ENCODE results near the gene HIPK3.

Gene HIPK3

DNA sequence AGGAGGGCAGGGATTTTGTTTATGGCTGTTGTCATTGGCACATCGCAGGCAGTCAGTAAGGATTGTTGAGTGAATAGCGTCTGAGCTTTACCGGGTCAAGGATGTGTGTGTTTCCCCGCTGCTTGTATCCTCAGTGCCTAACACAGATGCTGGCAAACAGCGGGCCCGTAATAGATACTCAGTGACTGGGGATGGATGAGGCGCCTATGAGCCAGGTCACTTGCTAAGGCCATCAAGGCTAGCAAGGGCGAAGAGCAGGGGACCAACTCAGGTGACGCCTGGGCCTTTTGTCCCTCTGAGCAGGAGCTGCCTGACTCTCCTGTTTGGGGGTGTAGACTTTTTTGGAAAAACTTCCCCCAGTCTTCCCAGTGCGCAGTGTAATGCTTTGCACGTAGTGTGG lies 118.1 kb downstream of the HIPK3 start:
- DNase-seq (ENCODE audit: low spot score in 2 of 2), result no peak
- no peak for ATAC-seq (ENCODE audit: low read depth)
- Mint-ChIP-seq H3K27ac (no peak overlapping the region), H3K9me3 (no peaks in the 10 kb centered on the region), H3K27me3 (peaks cover 15% of the 10 kb centered on the region), H3K4me1 (no peaks in the 10 kb centered on the region), H3K4me3 (peak overlapping the region; percentile 65), H3K36me3 (no peaks in the 10 kb centered on the region)

DNA sequence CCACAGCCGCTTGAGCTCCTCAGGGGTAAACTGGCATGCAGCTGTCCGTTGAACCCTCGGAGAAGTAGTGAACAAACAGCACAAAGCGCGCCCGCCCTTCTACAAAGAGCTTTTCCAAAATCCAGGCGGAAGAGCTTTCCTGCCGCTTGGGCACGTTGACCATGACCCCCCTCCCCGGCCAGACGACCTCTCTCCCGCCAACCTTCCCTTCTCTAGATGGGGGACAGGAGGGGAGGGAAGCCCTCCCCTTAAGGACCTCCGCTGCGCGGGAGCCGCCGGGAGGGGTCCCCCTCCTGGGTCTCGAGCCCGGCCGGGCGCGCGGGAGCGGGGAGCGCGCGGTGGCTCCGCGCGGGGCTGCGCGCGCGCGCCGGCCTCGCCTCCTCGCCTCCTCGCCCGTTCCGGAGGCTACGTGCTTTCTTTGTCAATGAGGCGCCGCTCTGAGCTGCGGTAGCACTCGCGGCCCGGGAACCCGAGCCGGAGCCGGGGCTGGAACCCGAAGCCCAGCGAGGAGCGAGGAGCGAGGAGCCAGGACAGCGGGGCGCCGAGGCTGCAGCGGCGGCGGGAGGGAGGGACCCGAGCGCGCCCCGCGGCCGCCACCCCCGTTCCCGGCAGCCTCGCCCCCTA lies 118.6 kb downstream of the HIPK3 start, which contains the start of gene KIAA1549L:
Gene KIAA1549L (plus strand): TSS at position 421 of the 624 bp plus-strand sequence.
- Mint-ChIP-seq H3K36me3 (no peaks in the 10 kb centered on the region), H3K4me3 (peak within 1 kb of the TSS; percentile 65), H3K27me3 (peaks cover 15% of the 10 kb centered on the region), H3K4me1 (no peaks in the 10 kb centered on the region), H3K9me3 (no peaks in the 10 kb centered on the region), H3K27ac (no peak within 1 kb of the TSS)
- DNase-seq (ENCODE audit: low spot score in 2 of 2) (no peak), ATAC-seq (ENCODE audit: low read depth) (no peak)

DNA sequence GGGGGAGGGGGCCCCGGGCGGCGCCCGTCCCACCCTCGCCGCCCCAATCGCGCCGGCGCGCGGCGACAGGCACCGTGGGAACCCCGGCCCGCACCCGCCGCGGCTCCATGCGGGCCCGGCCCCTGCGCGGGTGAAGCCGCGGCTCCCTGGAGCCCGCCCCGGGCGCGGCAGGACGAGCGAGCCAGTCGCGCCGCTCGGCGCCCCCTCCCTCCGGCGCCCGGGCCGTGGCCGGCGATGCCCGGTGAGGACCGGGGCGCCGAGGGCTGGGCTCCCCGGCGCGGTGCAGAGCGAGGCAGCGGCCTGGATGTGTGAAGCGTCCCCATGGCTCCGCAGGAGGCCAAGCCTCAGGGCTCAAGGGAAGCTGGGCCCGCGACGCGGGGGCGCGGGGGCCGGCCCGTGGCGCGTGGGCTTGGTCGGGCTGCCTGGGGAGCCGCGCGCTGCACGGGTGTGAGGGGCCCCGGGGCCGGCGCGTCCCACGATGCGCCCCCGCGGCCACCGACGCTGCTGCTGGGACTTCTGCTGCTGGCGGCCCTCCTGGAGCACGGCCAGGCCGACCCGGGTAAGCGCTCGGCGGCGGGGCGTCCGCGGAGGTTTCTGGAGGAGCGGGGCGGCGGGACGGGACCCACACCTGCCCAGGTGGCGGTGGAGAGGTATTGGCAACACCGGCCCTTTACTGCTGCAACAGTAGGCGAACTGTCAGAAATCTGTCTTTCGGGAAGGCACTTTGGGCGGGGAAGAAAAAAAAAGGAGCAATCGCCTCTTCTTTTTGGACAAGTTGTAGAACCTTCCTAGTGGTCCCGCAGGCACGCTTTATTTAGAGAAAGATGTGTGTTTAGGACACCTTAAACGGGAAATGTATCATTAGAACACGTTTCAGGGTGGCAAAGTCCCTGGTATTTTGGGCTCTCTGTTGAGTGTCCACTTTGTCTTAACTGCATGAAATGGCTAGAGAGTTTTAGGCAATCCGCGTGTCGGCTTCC lies 119.4 kb downstream of the HIPK3 start:
- Mint-ChIP-seq H3K4me3 (peak overlapping the region; percentile 4), H3K27me3 (peaks cover 15% of the 10 kb centered on the region), H3K36me3 (no peaks in the 10 kb centered on the region), H3K9me3 (no peaks in the 10 kb centered on the region), H3K27ac (no peak overlapping the region), H3K4me1 (no peaks in the 10 kb centered on the region)
- DNase-seq (ENCODE audit: low spot score in 2 of 2), result peak in 1 of 2 donors; percentile 17
- no peak for ATAC-seq (ENCODE audit: low read depth)

DNA sequence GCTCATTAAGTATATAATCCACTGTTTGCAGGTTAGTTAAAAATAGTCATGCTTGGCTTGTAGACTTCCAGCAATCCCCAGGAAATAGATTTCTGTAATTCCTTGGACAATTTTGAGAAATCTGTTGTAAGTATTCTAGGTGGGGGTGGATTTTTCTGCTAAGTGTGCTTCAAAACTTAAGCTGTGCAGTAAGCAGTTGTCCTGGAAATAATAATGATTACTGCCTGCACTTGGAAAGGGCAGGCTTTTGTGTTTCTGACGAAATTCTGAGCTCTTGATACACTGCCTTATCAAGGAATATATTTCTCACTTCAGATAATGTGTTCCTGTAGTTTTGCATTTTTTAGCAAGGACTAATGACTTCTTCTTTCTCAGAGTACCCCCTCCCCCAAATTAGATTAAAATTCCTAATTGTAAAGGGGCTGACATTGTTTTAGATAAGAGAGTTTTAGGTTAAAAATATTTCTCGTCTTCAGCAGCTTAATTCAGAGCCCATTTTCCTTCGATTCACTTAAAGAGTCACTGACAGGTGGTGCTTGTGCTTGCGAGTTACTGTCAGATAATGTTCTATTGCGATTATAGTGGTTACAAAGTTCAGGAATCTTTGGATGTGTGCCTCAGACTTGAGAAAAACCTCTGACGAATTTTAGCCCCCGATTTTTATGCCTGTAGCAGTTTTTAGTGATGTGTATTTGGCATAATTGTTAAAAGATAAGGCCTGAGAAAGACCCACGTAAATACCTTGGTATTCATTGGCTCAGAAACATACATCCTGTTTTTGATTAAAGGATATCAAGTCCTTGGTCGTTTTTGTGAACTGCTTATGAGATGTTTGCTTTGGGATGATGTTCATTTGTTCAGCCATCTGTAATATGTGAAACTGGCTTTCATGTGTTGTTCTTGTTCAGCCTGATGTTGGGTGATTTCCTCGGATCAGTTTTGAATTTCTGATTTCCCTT lies 120.5 kb downstream of the HIPK3 start:
- H3K4me1 Mint-ChIP-seq, result no peaks in the 10 kb centered on the region
- no peak overlapping the region for H3K4me3 Mint-ChIP-seq
- ATAC-seq (ENCODE audit: low read depth) (no peak), DNase-seq (ENCODE audit: low spot score in 2 of 2) (no peak)
- no peaks in the 10 kb centered on the region for H3K9me3 Mint-ChIP-seq
- no peak overlapping the region for H3K27ac Mint-ChIP-seq
- no peaks in the 10 kb centered on the region for H3K36me3 Mint-ChIP-seq
- peaks cover 15% of the 10 kb centered on the region for H3K27me3 Mint-ChIP-seq

DNA sequence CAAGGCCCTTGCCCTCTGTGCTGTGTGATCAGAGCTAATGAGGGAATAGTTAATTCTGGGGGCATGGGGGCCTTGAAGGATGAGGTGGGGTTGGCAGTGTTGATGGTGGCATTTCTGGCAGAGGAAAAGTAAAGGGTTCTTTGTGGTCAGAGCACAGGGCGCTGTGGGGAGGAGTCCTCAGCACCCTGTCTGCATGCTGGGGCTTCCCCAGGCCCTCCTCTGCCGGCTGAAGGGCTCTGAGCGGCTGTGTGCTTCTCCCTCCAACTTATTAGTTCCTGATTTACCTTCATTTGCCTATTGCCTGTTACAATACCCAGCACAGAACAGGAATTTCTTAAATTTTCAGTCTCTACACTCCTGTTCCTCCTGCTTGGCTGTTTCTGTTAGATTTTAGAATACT lies 122.8 kb downstream of the HIPK3 start:
- Mint-ChIP-seq H3K4me3 (no peak overlapping the region), H3K9me3 (no peaks in the 10 kb centered on the region), H3K4me1 (peaks cover 4% of the 10 kb centered on the region), H3K27me3 (peaks cover 5% of the 10 kb centered on the region), H3K27ac (no peak overlapping the region), H3K36me3 (no peaks in the 10 kb centered on the region)
- peak; percentile 32 to 43 for DNase-seq (ENCODE audit: low spot score in 2 of 2)
- ATAC-seq (ENCODE audit: low read depth), result peak; percentile 98

DNA sequence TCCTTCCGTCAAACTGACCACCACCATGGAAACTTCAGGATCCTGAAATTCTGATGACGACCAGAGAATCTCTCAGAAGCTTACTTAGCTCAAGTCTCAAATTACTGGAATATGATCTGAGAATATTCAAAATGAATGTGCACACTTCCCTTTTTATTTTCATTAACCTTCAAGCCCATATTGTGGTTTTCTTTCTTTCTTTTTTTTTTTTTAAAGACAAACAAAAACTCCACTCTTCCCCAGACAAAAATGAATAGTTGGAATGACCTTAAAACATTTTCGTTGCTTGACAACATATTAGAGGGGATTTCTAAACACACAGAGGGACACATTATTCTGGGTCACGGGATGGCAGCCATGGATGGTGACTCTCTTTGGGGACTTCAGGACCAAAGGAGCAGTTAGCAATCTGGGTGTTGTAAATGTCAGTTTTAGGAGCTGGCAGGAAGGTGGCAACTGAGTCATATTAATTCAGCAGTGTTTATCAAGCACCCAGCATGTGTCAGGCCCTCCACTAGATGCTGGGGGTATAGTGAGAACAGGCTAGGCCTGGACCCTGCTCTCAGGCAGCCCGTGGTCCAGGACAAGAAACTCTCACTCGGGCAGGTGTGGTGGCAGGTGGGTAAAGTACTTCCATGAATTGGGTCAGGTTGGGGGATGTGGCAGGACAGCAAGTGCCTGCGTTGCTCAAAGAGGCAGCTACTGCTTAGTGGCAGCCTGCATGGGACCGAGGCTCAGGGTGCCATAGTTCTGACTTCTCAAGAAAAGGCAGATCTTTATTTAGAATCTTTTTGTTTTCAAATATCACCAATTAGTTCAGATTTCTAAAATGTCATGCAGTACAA lies 126.1 kb downstream of the HIPK3 start:
- Mint-ChIP-seq H3K27me3 (peaks cover under 1% of the 10 kb centered on the region), H3K27ac (no peak overlapping the region), H3K36me3 (no peaks in the 10 kb centered on the region), H3K9me3 (peaks cover 1% of the 10 kb centered on the region), H3K4me3 (no peak overlapping the region), H3K4me1 (peaks cover 12% of the 10 kb centered on the region)
- ATAC-seq (ENCODE audit: low read depth), result no peak
- no peak for DNase-seq (ENCODE audit: low spot score in 2 of 2)

DNA sequence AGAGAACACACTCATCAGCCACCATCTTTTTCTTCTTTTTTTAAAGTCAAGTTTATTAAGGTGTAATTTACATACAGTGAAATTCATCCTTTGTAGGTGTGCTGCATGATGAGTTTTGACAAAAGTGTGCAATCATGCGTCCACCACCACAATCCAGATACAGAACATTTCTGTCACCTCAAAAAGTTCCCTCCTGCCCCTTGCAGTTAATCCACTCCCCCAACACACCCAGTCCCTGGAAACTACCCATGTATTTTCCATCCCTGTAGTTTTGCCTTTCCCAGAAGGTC lies 126.7 kb downstream of the HIPK3 start:
- H3K36me3 Mint-ChIP-seq, result no peaks in the 10 kb centered on the region
- H3K9me3 Mint-ChIP-seq, result peaks cover 1% of the 10 kb centered on the region
- DNase-seq (ENCODE audit: low spot score in 2 of 2) (no peak), ATAC-seq (ENCODE audit: low read depth) (no peak)
- H3K27ac Mint-ChIP-seq, result no peak overlapping the region
- H3K4me3 Mint-ChIP-seq, result no peak overlapping the region
- H3K4me1 Mint-ChIP-seq, result peaks cover 15% of the 10 kb centered on the region
- no peaks in the 10 kb centered on the region for H3K27me3 Mint-ChIP-seq

DNA sequence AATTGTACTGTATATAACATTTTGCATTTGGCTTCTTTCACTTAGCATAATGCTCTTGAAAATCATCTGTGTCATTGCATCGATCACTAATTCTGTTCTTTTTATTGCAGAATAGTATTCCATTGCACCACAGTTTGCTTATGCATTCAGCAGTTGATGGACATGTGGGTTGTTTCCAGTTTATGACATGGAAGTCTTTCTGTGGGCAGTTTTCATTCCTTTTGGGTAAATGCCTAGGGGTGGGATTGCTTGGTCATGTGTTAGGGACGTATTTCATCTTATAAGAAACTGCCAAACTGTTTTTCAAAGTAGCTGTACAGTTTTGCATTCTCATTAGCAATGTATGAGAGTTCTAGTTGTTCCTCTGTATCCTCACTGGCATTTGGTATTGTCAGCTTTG lies 127.0 kb downstream of the HIPK3 start:
- peaks cover 1% of the 10 kb centered on the region for H3K9me3 Mint-ChIP-seq
- H3K27ac Mint-ChIP-seq, result no peak overlapping the region
- H3K4me3 Mint-ChIP-seq, result no peak overlapping the region

DNA sequence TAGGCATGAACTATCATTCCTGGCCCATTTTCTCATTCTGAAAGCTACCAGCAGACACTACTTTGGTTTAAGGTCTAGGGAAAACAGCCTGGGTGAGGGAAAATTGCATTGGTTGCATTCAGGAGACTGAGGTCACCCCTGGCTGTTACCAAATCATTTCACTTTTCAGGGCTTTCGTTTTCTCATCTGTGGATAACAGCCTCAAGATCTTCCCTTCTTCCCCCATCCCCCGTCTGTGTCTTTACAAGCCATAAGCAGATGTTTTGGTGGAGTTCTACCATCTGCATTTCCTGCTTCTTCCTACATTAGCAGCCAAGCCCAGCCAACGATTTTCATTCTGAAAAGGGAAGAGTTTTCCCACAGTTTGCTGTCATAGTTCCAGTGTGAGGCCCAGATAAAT lies 130.4 kb downstream of the HIPK3 start:
- H3K27ac Mint-ChIP-seq, result peak overlapping the region; percentile 28
- H3K36me3 Mint-ChIP-seq, result no peaks in the 10 kb centered on the region
- peaks cover 1% of the 10 kb centered on the region for H3K9me3 Mint-ChIP-seq
- peaks cover 22% of the 10 kb centered on the region for H3K4me1 Mint-ChIP-seq
- no peak overlapping the region for H3K4me3 Mint-ChIP-seq
- H3K27me3 Mint-ChIP-seq, result no peaks in the 10 kb centered on the region
- no peak for DNase-seq (ENCODE audit: low spot score in 2 of 2)
- no peak for ATAC-seq (ENCODE audit: low read depth)

More for the DNA sequence above, 127.0 kb downstream of the HIPK3 start:
- DNase-seq (ENCODE audit: low spot score in 2 of 2) (no peak), ATAC-seq (ENCODE audit: low read depth) (no peak)
- Mint-ChIP-seq H3K4me1 (peaks cover 18% of the 10 kb centered on the region), H3K27me3 (no peaks in the 10 kb centered on the region), H3K36me3 (no peaks in the 10 kb centered on the region)

DNA sequence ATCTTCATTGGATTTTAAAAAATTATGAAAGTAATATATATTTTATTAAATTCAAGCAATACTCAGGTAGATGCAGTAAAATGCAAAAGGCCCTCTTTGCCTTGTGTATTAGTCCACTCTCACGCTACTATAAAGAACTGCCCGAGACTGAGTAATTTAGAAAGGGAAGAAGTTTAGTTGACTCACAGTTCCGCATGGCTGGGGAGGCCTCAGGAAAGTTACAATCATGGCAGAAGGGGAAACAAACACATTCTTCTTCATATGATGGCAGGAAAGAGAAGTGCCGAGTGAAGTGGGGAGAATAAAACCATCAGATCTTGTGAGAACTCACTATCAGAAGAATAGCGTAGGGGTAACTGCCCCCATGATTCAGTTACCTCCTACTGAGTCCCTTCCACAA lies 130.8 kb downstream of the HIPK3 start:
- no peak for DNase-seq (ENCODE audit: low spot score in 2 of 2)
- Mint-ChIP-seq H3K27me3 (no peaks in the 10 kb centered on the region), H3K27ac (peak overlapping the region; percentile 28), H3K36me3 (no peaks in the 10 kb centered on the region), H3K9me3 (peaks cover 1% of the 10 kb centered on the region), H3K4me3 (peak overlapping the region; percentile 25), H3K4me1 (peaks cover 22% of the 10 kb centered on the region)
- ATAC-seq (ENCODE audit: low read depth), result peak; percentile 39

DNA sequence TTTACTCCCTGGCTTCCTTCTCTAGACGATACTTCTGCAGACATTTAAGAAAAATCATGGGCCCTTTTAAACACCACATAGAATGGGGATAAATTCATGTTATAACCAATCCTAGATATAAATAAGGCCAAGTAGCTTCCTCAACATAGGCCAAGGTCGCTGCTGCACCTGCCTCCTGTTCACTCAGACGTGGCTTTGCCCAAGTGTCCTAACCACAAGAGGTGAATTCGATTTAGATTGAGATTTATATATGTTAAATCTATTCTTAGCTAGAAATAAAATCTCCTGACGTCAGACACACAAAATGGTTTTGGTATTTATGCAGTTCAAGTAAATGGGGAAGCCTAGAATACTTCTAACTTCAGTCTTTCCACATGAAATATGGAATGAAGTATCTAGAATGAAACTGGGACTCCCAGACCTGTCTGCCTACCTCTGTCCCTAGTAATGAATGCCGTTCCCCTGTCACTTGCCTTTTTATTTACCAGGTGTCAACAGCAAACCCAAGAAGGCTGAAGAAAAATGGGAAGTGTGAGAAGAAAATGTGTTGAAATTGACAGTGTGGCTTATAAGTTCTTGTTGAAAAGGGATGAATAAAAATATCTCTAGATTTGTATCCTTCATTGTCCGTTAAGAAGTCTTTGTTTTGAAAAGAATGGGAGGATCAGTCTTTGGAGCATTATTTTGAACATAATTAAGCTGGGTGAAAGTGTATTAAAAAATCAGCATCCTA lies 131.8 kb downstream of the HIPK3 start:
- ATAC-seq (ENCODE audit: low read depth) (peak; percentile 55), DNase-seq (ENCODE audit: low spot score in 2 of 2) (no peak)
- Mint-ChIP-seq H3K27ac (peak overlapping the region; percentile 73), H3K36me3 (no peaks in the 10 kb centered on the region), H3K27me3 (no peaks in the 10 kb centered on the region), H3K9me3 (peaks cover 1% of the 10 kb centered on the region), H3K4me1 (peaks cover 20% of the 10 kb centered on the region), H3K4me3 (peak overlapping the region; percentile 48)

DNA sequence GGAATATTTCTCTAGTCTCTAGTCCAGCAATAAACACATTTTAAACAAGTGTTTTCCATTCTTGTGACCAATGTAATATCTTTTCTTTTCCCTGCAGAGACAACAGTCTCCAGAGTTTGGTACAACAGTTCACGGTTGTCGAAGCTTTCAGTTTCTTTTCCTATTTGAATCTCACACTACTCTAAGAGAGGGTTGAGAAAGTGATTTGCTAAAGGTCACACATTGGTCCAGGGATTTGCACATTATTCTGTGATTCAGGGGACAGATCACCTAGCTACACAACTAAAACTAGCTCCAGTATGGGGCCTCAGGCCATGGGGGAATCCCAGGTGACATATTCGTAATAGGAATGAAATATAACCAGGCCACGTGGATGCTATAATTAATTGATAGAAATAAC lies 132.5 kb downstream of the HIPK3 start:
- DNase-seq (ENCODE audit: low spot score in 2 of 2) (no peak), ATAC-seq (ENCODE audit: low read depth) (peak; percentile 52)
- peaks cover 1% of the 10 kb centered on the region for H3K9me3 Mint-ChIP-seq
- H3K36me3 Mint-ChIP-seq, result no peaks in the 10 kb centered on the region
- peak overlapping the region; percentile 73 for H3K27ac Mint-ChIP-seq
- no peaks in the 10 kb centered on the region for H3K27me3 Mint-ChIP-seq
- H3K4me1 Mint-ChIP-seq, result peaks cover 17% of the 10 kb centered on the region
- H3K4me3 Mint-ChIP-seq, result peak overlapping the region; percentile 48

Measured in memory B cell (primary cell).